Sigmoid colon (tissue), 7 donors: Measurements from ENCODE around the gene PRR14L. TPM values are rescaled to one million over a fixed set of nuclear protein-coding genes. Genes with fewer than 3 reads are reported as not detected.

Experiments used
- DNase-seq: peaks from one replicate; pipeline ENCODE4 v3.0.0-alpha.2; 2019
- H3K27ac ChIP-seq, 4 donors: fragments of 200-600 bp; sonication (generic); one replicate each; pipeline ENCODE4 v1.5.1; 2016 to 2019; ENCODE audit warnings: mild to moderate bottlenecking in 1 of 4
- H3K27me3 ChIP-seq, 3 donors: fragments of 200-600 bp; sonication (generic); one replicate each; pipeline ENCODE4 v1.5.1; 2019; ENCODE audit warnings: mild to moderate bottlenecking in 1 of 3
- H3K36me3 ChIP-seq, 4 donors: fragments of 200-600 bp; sonication (generic); one replicate each; pipeline ENCODE4 v1.5.1; 2016 to 2019
- H3K4me1 ChIP-seq, 4 donors: fragments of 200-600 bp; sonication (generic); one replicate each; pipeline ENCODE4 v1.5.1; 2017 to 2019
- H3K4me3 ChIP-seq, 4 donors: fragments of 200-600 bp; sonication (generic); one replicate each; pipeline ENCODE4 v1.5.1; 2017 to 2019; ENCODE audit warnings: mild to moderate bottlenecking in 2 of 4, moderate library complexity in 1 of 4
- H3K9me3 ChIP-seq, 4 donors: fragments of 200-600 bp in 3 of 4; sonication (generic) in 3 of 4; one replicate each; pipeline versions ENCODE4 v1.5.1 to v1.6.1; 2013 to 2019
- CTCF ChIP-seq, 4 experiments: fragments of 450-650 bp in 3 of 4; fragments of 200-600 bp in 1 of 4; IDR thresholded peaks; one replicate each; pipeline ENCODE4 v1.5.1; 2016 to 2019; ENCODE audit warnings: antibody characterized with exemption in 4 of 4, mild to moderate bottlenecking in 3 of 4, moderate library complexity in 2 of 4
- EP300 ChIP-seq, 4 donors: sonication (generic); formaldehyde crosslinking; IDR thresholded peaks; one replicate each; pipeline ENCODE4 v1.6.1; 2017; ENCODE audit warnings: antibody characterized with exemption in 4 of 4
- POLR2A ChIP-seq, 2 donors: fragments of 450-650 bp; IDR thresholded peaks; one replicate each; pipeline ENCODE4 v1.6.1; 2016; ENCODE audit warnings: antibody characterized with exemption in 2 of 2, mild to moderate bottlenecking in 2 of 2, moderate library complexity in 2 of 2
- POLR2AphosphoS5 ChIP-seq, 4 donors: sonication (generic); formaldehyde crosslinking; IDR thresholded peaks; one replicate each; pipeline ENCODE4 v1.6.1; 2017; ENCODE audit warnings: antibody characterized with exemption in 4 of 4
- WGBS, 2 donors: extraction: QIAGEN DNeasy Blood & Tissue Kit; methylation state at CpG; one replicate each; pipeline ENCODE4 v1.1.7; 2013; 5-methylcytosine and 5-hydroxymethylcytosine counted together
- intact Hi-C: fragments of 100-400 bp; cut with DNase I; formaldehyde crosslinking; loops from one replicate; pipeline ENCODE4 v1.15.1; 2023
- polyA plus RNA-seq, 3 donors: library from polyadenylated mRNA; stranded (reverse); fragments of 200-250 nt; gene quantifications; one replicate each; pipeline ENCODE4 v1.2.3, GENCODE V29; 2013
- total RNA-seq, 4 donors: library from RNA; depleted of rRNA; stranded (reverse); fragments of >200 nt; gene quantifications; one replicate each; pipeline ENCODE4 v1.1.0, GENCODE V29; 2016
- donor health status: healthy with polysubstance abuse.
- donor health status: Bipolar disorder and iron deficiency.
- donor health status: healthy.

The PRR14L gene
- total and polyA plus RNA-seq, 7 donors: 6.0 to 24.4 (median 12.7) TPM

- intact Hi-C loops: no loop called here
- no peak overlapping the region for H3K27ac ChIP-seq
- H3K36me3 ChIP-seq: peaks cover 0 to 9% (median 0%) of the 10 kb centered on the region in 4 donors
- H3K9me3 ChIP-seq: no peaks in the 10 kb centered on the region
- H3K4me3 ChIP-seq: no peak overlapping the region
- 90 to 93% methylated on average over 2 of the region's 2 CpGs for WGBS, 2 donors
- TF ChIP-seq EP300 (IDR thresholded peaks at IDR 0.05) (no peak), POLR2A (IDR thresholded peaks at IDR 0.05) (no peak), CTCF (IDR thresholded peaks at IDR 0.05) (no peak), POLR2AphosphoS5 (IDR thresholded peaks at IDR 0.05) (no peak)
- no peaks in the 10 kb centered on the region for H3K27me3 ChIP-seq
- H3K4me1 ChIP-seq: peaks cover 0 to 12% (median 0%) of the 10 kb centered on the region in 4 donors
- no peak for DNase-seq
Observed at GRCh38 chr22:31653944-31654343, 96.0 kb downstream of the PRR14L start.

- Histone ChIP-seq H3K9me3 (no peaks in the 10 kb centered on the region), H3K27me3 (no peaks in the 10 kb centered on the region), H3K36me3 (peaks cover 0 to 18% (median 0%) of the 10 kb centered on the region in 4 donors), H3K4me3 (no peak overlapping the region), H3K4me1 (peaks cover 0 to 12% (median 0%) of the 10 kb centered on the region in 4 donors), H3K27ac (no peak overlapping the region)
- TF ChIP-seq CTCF (IDR thresholded peaks at IDR 0.05) (no peak), EP300 (IDR thresholded peaks at IDR 0.05) (no peak), POLR2A (IDR thresholded peaks at IDR 0.05) (no peak), POLR2AphosphoS5 (IDR thresholded peaks at IDR 0.05) (no peak)
- DNase-seq: no peak
- WGBS, 2 donors: 60 to 72% methylated on average over 9 of the region's 9 CpGs
- intact Hi-C loops: no loop called here
Observed at GRCh38 chr22:31652911-31653684, 96.8 kb downstream of the PRR14L start.

GRCh38 chr22:31652088-31652487 is 97.8 kb downstream of the PRR14L start:
- no peak for DNase-seq
- TF ChIP-seq CTCF (IDR thresholded peaks at IDR 0.05) (no peak), EP300 (IDR thresholded peaks at IDR 0.05) (no peak), POLR2AphosphoS5 (IDR thresholded peaks at IDR 0.05) (no peak), POLR2A (IDR thresholded peaks at IDR 0.05) (no peak)
- peaks cover 0 to 28% (median 0%) of the 10 kb centered on the region in 4 donors for H3K36me3 ChIP-seq
- H3K4me1 ChIP-seq: peaks cover 0 to 12% (median 0%) of the 10 kb centered on the region in 4 donors
- intact Hi-C loops: no loop called here
- WGBS, 2 donors: 84 to 87% methylated on average over 9 of the region's 9 CpGs
- no peaks in the 10 kb centered on the region for H3K9me3 ChIP-seq
- H3K27me3 ChIP-seq: no peaks in the 10 kb centered on the region
- no peak overlapping the region for H3K27ac ChIP-seq
- H3K4me3 ChIP-seq: no peak overlapping the region

GRCh38 chr22:31651664-31652063 is 98.3 kb downstream of the PRR14L start:
- intact Hi-C loops: no loop called here
- Histone ChIP-seq H3K4me1 (peaks cover 0 to 13% (median 2%) of the 10 kb centered on the region in 4 donors), H3K4me3 (no peak overlapping the region), H3K36me3 (peaks cover 0 to 32% (median 0%) of the 10 kb centered on the region in 4 donors), H3K27me3 (no peaks in the 10 kb centered on the region), H3K27ac (no peak overlapping the region), H3K9me3 (no peaks in the 10 kb centered on the region)
- TF ChIP-seq EP300 (IDR thresholded peaks at IDR 0.05) (no peak), POLR2A (IDR thresholded peaks at IDR 0.05) (no peak), POLR2AphosphoS5 (IDR thresholded peaks at IDR 0.05) (no peak), CTCF (IDR thresholded peaks at IDR 0.05) (no peak)
- DNase-seq: no peak
- 80 to 84% methylated on average over 4 of the region's 4 CpGs for WGBS, 2 donors
